ENCODE measurements around the gene PIP5K1B. TPM values are rescaled to one million over a fixed set of nuclear protein-coding genes. Genes with fewer than 3 reads are reported as not detected.
A peak's percentile ranks its signal among the peaks of the same experiment; 100 is the strongest.

The PIP5K1B gene
- total and polyA plus RNA-seq, 10 of the 15 experiments (the other 5 are each of a cell fraction or from before 2014, with no cell fraction given) = 6.8 to 16.3 (median 10.6) TPM

- TF ChIP-seq MEF2A (IDR thresholded peaks at IDR 0.05; ENCODE audit: insufficient read depth, low read depth, low read length) (peak; percentile 84), ZZZ3 (IDR thresholded peaks at IDR 0.05; ENCODE audit: control insufficient read depth, insufficient read length, low read depth) (no peak), CHD2 (IDR thresholded peaks at IDR 0.05; ENCODE audit: borderline replicate concordance, low read depth, low read length) (no peak; the same call in 1 of the 2 replicates), SRF (IDR thresholded peaks at IDR 0.05; ENCODE audit: low read depth in 2 of 2, low read length in 2 of 2) (no peak), SIX5 (IDR thresholded peaks at IDR 0.05; ENCODE audit: low read depth, low read length, severe bottlenecking) (no peak), STAT1 (conservative IDR thresholded peaks at IDR 0.05) (no peak), PRDM15 (CRISPR knock-in tag; IDR thresholded peaks at IDR 0.05) (no peak), MEF2B (IDR thresholded peaks at IDR 0.05; ENCODE audit: partially characterized antibody, poor library complexity, severe bottlenecking) (peak; percentile 90), RB1 (IDR thresholded peaks at IDR 0.05; ENCODE audit: borderline replicate concordance) (no peak), DPF2 (IDR thresholded peaks at IDR 0.05) (no peak), SREBF1 (IDR thresholded peaks at IDR 0.05; ENCODE audit: low read length) (no peak), EP300 (IDR thresholded peaks at IDR 0.05; ENCODE audit: borderline replicate concordance in 1 of 2, control insufficient read depth in 1 of 2, low read depth in 2 of 2, low read length in 2 of 2) (peak in 1 of 2 experiments; percentile 65; a peak in 1 of 4 replicates), CHD1 (IDR thresholded peaks at IDR 0.05; ENCODE audit: low read depth, low read length) (no peak), SMAD1 (IDR thresholded peaks at IDR 0.05; ENCODE audit: low read depth, partially characterized antibody) (peak; percentile 81), ZNF687 (IDR thresholded peaks at IDR 0.05) (0 out of 2 replicates have a peak, but pooled peaks have one; percentile 22), ZNF217 (IDR thresholded peaks at IDR 0.05) (peak; percentile 46; the same call in 1 of the 2 replicates), MYB (IDR thresholded peaks at IDR 0.05; ENCODE audit: borderline replicate concordance, low read depth, low read length) (peak; percentile 17; the same call in 1 of the 2 replicates), HDAC2 (IDR thresholded peaks at IDR 0.05) (no peak), POLR2A (IDR thresholded peaks at IDR 0.05; ENCODE audit: low read depth, low read length) (no peak), CREM (IDR thresholded peaks at IDR 0.05; ENCODE audit: low read depth) (no peak), USF2 (IDR thresholded peaks at IDR 0.05; ENCODE audit: borderline replicate concordance, low read depth, low read length) (no peak), ATF2 (IDR thresholded peaks at IDR 0.05; ENCODE audit: low read length) (no peak)
Measured at GRCh38 chr9:68983008-68983411, 278.0 kb downstream of the PIP5K1B start (continued).
